Measurements from ENCODE around the gene FUT9.

GRCh38 chr6:96002576-96002910 is 13.2 kb upstream of the FUT9 start:
- TF ChIP-seq POLR2A (IDR thresholded peaks at IDR 0.05): no peak
- TF ChIP-seq, protein P1, sequence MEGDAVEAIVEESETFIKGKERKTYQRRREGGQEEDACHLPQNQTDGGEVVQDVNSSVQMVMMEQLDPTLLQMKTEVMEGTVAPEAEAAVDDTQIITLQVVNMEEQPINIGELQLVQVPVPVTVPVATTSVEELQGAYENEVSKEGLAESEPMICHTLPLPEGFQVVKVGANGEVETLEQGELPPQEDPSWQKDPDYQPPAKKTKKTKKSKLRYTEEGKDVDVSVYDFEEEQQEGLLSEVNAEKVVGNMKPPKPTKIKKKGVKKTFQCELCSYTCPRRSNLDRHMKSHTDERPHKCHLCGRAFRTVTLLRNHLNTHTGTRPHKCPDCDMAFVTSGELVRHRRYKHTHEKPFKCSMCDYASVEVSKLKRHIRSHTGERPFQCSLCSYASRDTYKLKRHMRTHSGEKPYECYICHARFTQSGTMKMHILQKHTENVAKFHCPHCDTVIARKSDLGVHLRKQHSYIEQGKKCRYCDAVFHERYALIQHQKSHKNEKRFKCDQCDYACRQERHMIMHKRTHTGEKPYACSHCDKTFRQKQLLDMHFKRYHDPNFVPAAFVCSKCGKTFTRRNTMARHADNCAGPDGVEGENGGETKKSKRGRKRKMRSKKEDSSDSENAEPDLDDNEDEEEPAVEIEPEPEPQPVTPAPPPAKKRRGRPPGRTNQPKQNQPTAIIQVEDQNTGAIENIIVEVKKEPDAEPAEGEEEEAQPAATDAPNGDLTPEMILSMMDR (IDR thresholded peaks at IDR 0.05): no peak
